ENCODE data around the gene MSRB1. TPM values are rescaled to one million over a fixed set of nuclear protein-coding genes. Genes with fewer than 3 reads are reported as not detected.

MSRB1 gene
- total and polyA plus RNA-seq, 9 of the 15 experiments (the other 6 are each of a cell fraction or from before 2014, with no cell fraction given): 5.4 to 33.7 (median 25.7) TPM

DNA sequence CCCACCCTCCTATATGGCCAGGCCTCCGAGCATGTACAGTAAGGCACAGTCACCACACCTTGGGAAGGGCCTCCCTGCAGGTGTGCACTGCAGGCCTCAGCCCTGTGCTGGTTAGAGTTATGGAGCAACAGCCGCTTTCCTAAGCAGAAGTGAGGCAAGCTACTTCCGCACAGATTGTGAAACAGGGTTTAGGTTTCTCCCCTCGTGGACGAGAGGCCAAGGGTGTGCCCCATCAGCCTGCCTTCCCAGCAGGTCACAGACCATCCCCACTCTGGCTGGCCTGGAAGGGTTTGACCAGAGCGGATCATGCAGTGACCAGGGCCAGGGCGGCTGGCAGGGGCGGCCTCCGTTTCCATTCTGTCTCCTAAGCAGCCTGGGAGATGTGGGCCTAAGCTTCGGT is 4.7 kb downstream of the MSRB1 start:
- Histone ChIP-seq H3K4me1 (replicated peaks in 1 of 2; ENCODE audit: control insufficient read depth in 2 of 2, insufficient read depth in 2 of 2, low read length in 2 of 2) (peaks cover 22 to 48% of the 10 kb centered on the region in 2 experiments), H2AFZ (ENCODE audit: low read depth, low read length) (no peak overlapping the region), H3K36me3 (ENCODE audit: control insufficient read depth, insufficient read depth, low read length) (peaks cover 37% of the 10 kb centered on the region; the same call in 2 of the 3 replicates), H3K4me3 (no peak overlapping the region), H4K20me1 (replicated peaks; ENCODE audit: control insufficient read depth, insufficient read depth, low read length) (peaks cover 7% of the 10 kb centered on the region), H3K4me2 (ENCODE audit: insufficient read depth, low read length) (no peak overlapping the region), H3K27ac (ENCODE audit: extremely low read depth, low read depth, low read length) (no peak overlapping the region), H3K9ac (ENCODE audit: insufficient read depth in 1 of 2, low read depth in 2 of 2, low read length in 2 of 2) (no peak overlapping the region), H3K27me3 (ENCODE audit: control insufficient read depth in 2 of 2, insufficient read depth in 2 of 2, low read length in 2 of 2) (no peaks in the 10 kb centered on the region), H3K9me1 (ENCODE audit: control insufficient read depth, insufficient read depth, low read length) (peaks cover 8% of the 10 kb centered on the region), H3K79me2 (ENCODE audit: control insufficient read depth, insufficient read depth, low read length) (peaks cover 20% of the 10 kb centered on the region), H3K9me3 (replicated peaks; ENCODE audit: control insufficient read depth, insufficient read depth, low read depth, low read length) (no peaks in the 10 kb centered on the region)
- FAIRE-seq (no peak), DNase-seq (ENCODE audit: extremely low read depth in 1 of 4, low spot score in 3 of 4) (no peak), ATAC-seq (no peak)
- ChIA-PET POLR2A (interaction anchor here (0.9 kb wide), 1 partner anchor 27 kb away, joined by 3 read pairs; no protein-coding TSS in a partner anchor), CTCF (ENCODE audit: low intra/inter-chr PET ratio) (no interaction called here)
- no TSS peak for BruUV-seq (replicated peaks)
- intact Hi-C loops (cut with micrococcal nuclease) (no loop called here), in situ Hi-C loops (cut with MboI) (no loop called here)
- no peak for TF ChIP-seq ZNF311 (CRISPR knock-in tag; IDR thresholded peaks at IDR 0.05)
- TF ChIP-seq SIX5 (IDR thresholded peaks at IDR 0.05; ENCODE audit: borderline replicate concordance in 1 of 2, insufficient read depth in 1 of 2, low read depth in 1 of 2, low read length in 2 of 2): no peak
- TF ChIP-seq, protein P1, sequence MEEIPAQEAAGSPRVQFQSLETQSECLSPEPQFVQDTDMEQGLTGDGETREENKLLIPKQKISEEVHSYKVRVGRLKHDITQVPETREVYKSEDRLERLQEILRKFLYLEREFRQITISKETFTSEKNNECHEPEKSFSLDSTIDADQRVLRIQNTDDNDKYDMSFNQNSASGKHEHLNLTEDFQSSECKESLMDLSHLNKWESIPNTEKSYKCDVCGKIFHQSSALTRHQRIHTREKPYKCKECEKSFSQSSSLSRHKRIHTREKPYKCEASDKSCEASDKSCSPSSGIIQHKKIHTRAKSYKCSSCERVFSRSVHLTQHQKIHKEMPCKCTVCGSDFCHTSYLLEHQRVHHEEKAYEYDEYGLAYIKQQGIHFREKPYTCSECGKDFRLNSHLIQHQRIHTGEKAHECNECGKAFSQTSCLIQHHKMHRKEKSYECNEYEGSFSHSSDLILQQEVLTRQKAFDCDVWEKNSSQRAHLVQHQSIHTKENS (CRISPR knock-in tag; IDR thresholded peaks at IDR 0.05): no peak
- no peak for TF ChIP-seq ZNF184 (CRISPR knock-in tag; IDR thresholded peaks at IDR 0.05)
- TF ChIP-seq POLR3G (IDR thresholded peaks at IDR 0.05; ENCODE audit: extremely low read depth, insufficient read length, insufficient replicate concordance): no peak
- TF ChIP-seq TEAD2 (tag; IDR thresholded peaks at IDR 0.05): no peak
- TF ChIP-seq ARHGAP35 (IDR thresholded peaks at IDR 0.05; ENCODE audit: partially characterized antibody): no peak
- TF ChIP-seq, protein P2, sequence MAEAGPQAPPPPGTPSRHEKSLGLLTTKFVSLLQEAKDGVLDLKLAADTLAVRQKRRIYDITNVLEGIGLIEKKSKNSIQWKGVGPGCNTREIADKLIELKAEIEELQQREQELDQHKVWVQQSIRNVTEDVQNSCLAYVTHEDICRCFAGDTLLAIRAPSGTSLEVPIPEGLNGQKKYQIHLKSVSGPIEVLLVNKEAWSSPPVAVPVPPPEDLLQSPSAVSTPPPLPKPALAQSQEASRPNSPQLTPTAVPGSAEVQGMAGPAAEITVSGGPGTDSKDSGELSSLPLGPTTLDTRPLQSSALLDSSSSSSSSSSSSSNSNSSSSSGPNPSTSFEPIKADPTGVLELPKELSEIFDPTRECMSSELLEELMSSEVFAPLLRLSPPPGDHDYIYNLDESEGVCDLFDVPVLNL (CRISPR knock-in tag; IDR thresholded peaks at IDR 0.05; ENCODE audit: low read depth): no peak
- TF ChIP-seq IFI16 (CRISPR knock-in tag; IDR thresholded peaks at IDR 0.05): no peak
- no peak for TF ChIP-seq KHSRP (IDR thresholded peaks at IDR 0.05)
- TF ChIP-seq ASH1L (IDR thresholded peaks at IDR 0.05; ENCODE audit: borderline replicate concordance, low read depth, partially characterized antibody): no peak
- TF ChIP-seq, protein P3, sequence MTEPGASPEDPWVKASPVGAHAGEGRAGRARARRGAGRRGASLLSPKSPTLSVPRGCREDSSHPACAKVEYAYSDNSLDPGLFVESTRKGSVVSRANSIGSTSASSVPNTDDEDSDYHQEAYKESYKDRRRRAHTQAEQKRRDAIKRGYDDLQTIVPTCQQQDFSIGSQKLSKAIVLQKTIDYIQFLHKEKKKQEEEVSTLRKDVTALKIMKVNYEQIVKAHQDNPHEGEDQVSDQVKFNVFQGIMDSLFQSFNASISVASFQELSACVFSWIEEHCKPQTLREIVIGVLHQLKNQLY (CRISPR knock-in tag; conservative IDR thresholded peaks at IDR 0.05): no peak
- TF ChIP-seq HDAC6 (IDR thresholded peaks at IDR 0.05; ENCODE audit: low read depth, low read length): no peak
- no peak for TF ChIP-seq SRSF9 (IDR thresholded peaks at IDR 0.05; ENCODE audit: borderline replicate concordance, low read depth, low read length)
- TF ChIP-seq ELF1 (tag; IDR thresholded peaks at IDR 0.05): no peak
- TF ChIP-seq NEUROD1 (IDR thresholded peaks at IDR 0.05; ENCODE audit: borderline replicate concordance, low read depth, low read length, partially characterized antibody): no peak
- no peak for TF ChIP-seq ELF2 (CRISPR knock-in tag; IDR thresholded peaks at IDR 0.05)
- no peak for TF ChIP-seq RBM14 (IDR thresholded peaks at IDR 0.05; ENCODE audit: borderline replicate concordance, insufficient read depth, low read depth, low read length)
- 92% methylated on average over 10 of the region's 10 CpGs for WGBS (ENCODE audit: insufficient coverage, low coverage, missing lambda C conversion rate)
